PC-3 (cell line): Measurements from ENCODE around the gene C11orf86. TPM values are rescaled to one million over a fixed set of nuclear protein-coding genes. Genes with fewer than 3 reads are reported as not detected.

Experiments
- ATAC-seq: fragments of 200-7000 bp; cut with Tn5 transposase; 2 replicates; pipeline ENCODE4 v1.9.1; 2020; ENCODE audit warnings: mild to moderate bottlenecking, moderate library complexity
- BruUV-seq: library from RNA; stranded (reverse); fragments of 400-500 nt; replicated peaks from 2 replicates; lab custom pipeline; 2021; lab: Mats Ljungman, UMichigan
- CTCF ChIA-PET: fragments of 300-600 bp; sonication (Branson Sonifier 250); formaldehyde crosslinking; loops from one replicate; lab custom pipeline; 2022; ENCODE audit warnings: antibody characterized with exemption; lab: Charles Lee
- POLR2A ChIA-PET: fragments of 300-600 bp; sonication (Branson Sonifier 250); formaldehyde crosslinking; loops from one replicate; lab custom pipeline; 2022; ENCODE audit warnings: antibody characterized with exemption; ENCODE audit not compliant: unreplicated experiment; lab: Charles Lee
- DNase-seq: peaks from one replicate; pipeline ENCODE4 v3.0.0-alpha.2; 2015
- H2AFZ ChIP-seq: fragments of 300-600 bp; sonication (generic); 2 replicates; pipeline ENCODE4 v1.6.0; 2016; ENCODE audit warnings: antibody characterized with exemption, low read length
- H3F3A ChIP-seq: fragments of 300-600 bp; sonication (generic); one replicate; pipeline ENCODE4 v1.6.0; 2017; ENCODE audit warnings: antibody characterized with exemption, low read length, control low read depth, mild to moderate bottlenecking; ENCODE audit not compliant: unreplicated experiment
- H3K27ac ChIP-seq: fragments of 300-600 bp; sonication (generic); 2 replicates; pipeline ENCODE4 v1.5.1; 2016; ENCODE audit warnings: mild to moderate bottlenecking, low read length
- H3K27me3 ChIP-seq: fragments of 300-600 bp; sonication (generic); 2 replicates; pipeline ENCODE4 v1.6.1; 2016; ENCODE audit warnings: low read length, mixed read lengths
- H3K36me3 ChIP-seq: fragments of 300-600 bp; sonication (generic); 2 replicates; pipeline ENCODE4 v1.6.1; 2016; ENCODE audit warnings: low read depth, mixed run types, low read length, mixed read lengths
- H3K4me1 ChIP-seq: fragments of 300-600 bp; sonication (generic); 2 replicates; pipeline ENCODE4 v1.5.1; 2016; ENCODE audit warnings: low read length; ENCODE audit not compliant: insufficient read depth
- H3K4me2 ChIP-seq: fragments of 300-600 bp; sonication (generic); 2 replicates; pipeline ENCODE4 v1.6.0; 2016; ENCODE audit warnings: low read length
- H3K4me3 ChIP-seq: fragments of 300-600 bp; sonication (generic); 2 replicates; pipeline ENCODE4 v1.5.1; 2016; ENCODE audit warnings: mild to moderate bottlenecking, low read length, mixed read lengths
- H3K79me2 ChIP-seq: fragments of 300-600 bp; sonication (generic); 2 replicates; pipeline ENCODE4 v1.6.1; 2017; ENCODE audit warnings: low read length, mixed read lengths
- H3K9ac ChIP-seq: fragments of 300-600 bp; sonication (generic); 2 replicates; pipeline ENCODE4 v1.6.0; 2016; ENCODE audit warnings: mild to moderate bottlenecking, low read length
- H3K9me2 ChIP-seq: fragments of 300-600 bp; sonication (generic); replicated peaks from 2 replicates; pipeline ENCODE4 v1.6.1; 2016; ENCODE audit warnings: mixed run types, low read length, mixed read lengths
- H3K9me3 ChIP-seq: fragments of 300-600 bp; sonication (generic); 2 replicates; pipeline ENCODE4 v1.6.1; 2016; ENCODE audit warnings: low read length, mixed read lengths
- H4K20me1 ChIP-seq: fragments of 300-600 bp; sonication (generic); 2 replicates; pipeline ENCODE4 v1.6.1; 2016; ENCODE audit warnings: low read length, mixed read lengths
- EZH2 ChIP-seq: fragments of 300-600 bp; sonication (generic); IDR thresholded peaks from one replicate; pipeline ENCODE4 v1.6.1; 2017; ENCODE audit warnings: antibody characterized with exemption, mild to moderate bottlenecking, low read length; ENCODE audit not compliant: unreplicated experiment
- EZH2phosphoT487 ChIP-seq: fragments of 300-600 bp; sonication (generic); IDR thresholded peaks from 2 replicates; pipeline ENCODE4 v1.6.1; 2018; ENCODE audit warnings: mild to moderate bottlenecking, antibody characterized with exemption, low read length, borderline replicate concordance
- intact Hi-C: fragments of 100-400 bp; cut with micrococcal nuclease; formaldehyde crosslinking; loops from 2 replicates; pipeline ENCODE4 v1.9.0; 2023
- total RNA-seq: library from RNA; depleted of rRNA; stranded (reverse); fragments of >200 nt; gene quantifications from 2 replicates; pipeline ENCODE4 v1.2.3, GENCODE V29; 2014
- TF ChIP-seq, protein P1 (sequence below): fragments of 300-600 bp; sonication (generic); conservative IDR thresholded peaks from 2 replicates; pipeline ENCODE4 v1.5.1; 2017; ENCODE audit warnings: antibody characterized with exemption, low read depth, mild to moderate bottlenecking, low read length

C11orf86 gene
- total RNA-seq, 1 experiment from 2014 or later = not detected

DNA sequence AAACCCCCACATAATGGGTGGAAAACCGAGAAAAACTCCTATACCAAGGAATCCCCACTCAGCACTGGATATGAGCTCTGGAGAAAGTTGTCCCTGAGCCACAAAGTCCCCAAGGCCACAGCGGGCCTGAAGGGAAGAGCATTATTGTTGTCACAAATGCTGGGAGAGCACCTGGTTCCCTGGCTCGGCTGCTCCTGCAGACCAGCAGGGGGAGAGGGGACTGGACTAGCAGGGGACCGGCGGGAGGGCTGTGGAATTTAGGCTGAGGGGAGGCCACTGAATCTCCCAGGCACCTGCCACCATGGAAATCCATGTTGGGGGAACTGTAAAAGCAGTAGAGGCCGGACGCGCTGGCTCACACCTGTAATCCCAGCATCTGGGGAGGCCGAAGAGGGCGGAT is 24.0 kb upstream of the C11orf86 start:
- POLR2A ChIA-PET = no interaction called here
- no TSS peak for BruUV-seq
- H3K9me2 ChIP-seq = no peaks in the 10 kb centered on the region
- no peak overlapping the region for H2AFZ ChIP-seq
- H3K27ac ChIP-seq = 0 out of 2 replicates have a peak overlapping the region, but pooled peaks have one; percentile 78
- no peak overlapping the region for H3K9ac ChIP-seq
- H3K79me2 ChIP-seq = no peaks in the 10 kb centered on the region
- no peaks in the 10 kb centered on the region for H3K9me3 ChIP-seq
- intact Hi-C loops = no loop called here
- H3K27me3 ChIP-seq = no peaks in the 10 kb centered on the region
- no peaks in the 10 kb centered on the region for H3F3A ChIP-seq
- DNase-seq (no peak), ATAC-seq (no peak)
- no peaks in the 10 kb centered on the region for H4K20me1 ChIP-seq
- H3K36me3 ChIP-seq = no peaks in the 10 kb centered on the region
- no peak overlapping the region for H3K4me2 ChIP-seq
- TF ChIP-seq, protein P1, sequence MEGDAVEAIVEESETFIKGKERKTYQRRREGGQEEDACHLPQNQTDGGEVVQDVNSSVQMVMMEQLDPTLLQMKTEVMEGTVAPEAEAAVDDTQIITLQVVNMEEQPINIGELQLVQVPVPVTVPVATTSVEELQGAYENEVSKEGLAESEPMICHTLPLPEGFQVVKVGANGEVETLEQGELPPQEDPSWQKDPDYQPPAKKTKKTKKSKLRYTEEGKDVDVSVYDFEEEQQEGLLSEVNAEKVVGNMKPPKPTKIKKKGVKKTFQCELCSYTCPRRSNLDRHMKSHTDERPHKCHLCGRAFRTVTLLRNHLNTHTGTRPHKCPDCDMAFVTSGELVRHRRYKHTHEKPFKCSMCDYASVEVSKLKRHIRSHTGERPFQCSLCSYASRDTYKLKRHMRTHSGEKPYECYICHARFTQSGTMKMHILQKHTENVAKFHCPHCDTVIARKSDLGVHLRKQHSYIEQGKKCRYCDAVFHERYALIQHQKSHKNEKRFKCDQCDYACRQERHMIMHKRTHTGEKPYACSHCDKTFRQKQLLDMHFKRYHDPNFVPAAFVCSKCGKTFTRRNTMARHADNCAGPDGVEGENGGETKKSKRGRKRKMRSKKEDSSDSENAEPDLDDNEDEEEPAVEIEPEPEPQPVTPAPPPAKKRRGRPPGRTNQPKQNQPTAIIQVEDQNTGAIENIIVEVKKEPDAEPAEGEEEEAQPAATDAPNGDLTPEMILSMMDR = peak; percentile 31; the same call in 1 of the 2 replicates
- no peak for TF ChIP-seq EZH2
- TF ChIP-seq EZH2phosphoT487 = no peak
- peaks cover 13% of the 10 kb centered on the region for H3K4me1 ChIP-seq
- no peak overlapping the region for H3K4me3 ChIP-seq
- CTCF ChIA-PET = no interaction called here

DNA sequence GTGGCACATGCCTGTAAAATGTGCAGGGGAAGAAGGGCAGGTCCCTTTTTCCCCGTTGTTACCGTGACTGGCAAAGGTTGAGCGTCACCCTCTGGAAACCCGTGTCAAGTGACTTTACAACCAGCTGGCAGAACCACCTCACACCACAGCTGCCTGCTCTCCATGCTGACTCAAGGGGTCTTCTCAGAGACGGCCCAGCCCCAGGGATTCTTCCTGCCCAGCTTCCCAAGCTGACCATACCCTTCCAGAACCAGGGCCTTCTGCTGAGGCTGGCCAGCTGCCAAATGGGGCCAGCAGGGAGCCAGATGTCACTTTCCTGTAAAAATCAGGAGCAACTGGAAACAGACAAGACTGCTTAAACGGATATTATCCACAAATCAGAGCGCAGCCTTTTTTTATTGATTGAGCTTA is 23.2 kb upstream of the C11orf86 start:
- no peaks in the 10 kb centered on the region for H3K9me3 ChIP-seq
- intact Hi-C loops = no loop called here
- H3K4me3 ChIP-seq = no peak overlapping the region
- no peaks in the 10 kb centered on the region for H3K27me3 ChIP-seq
- DNase-seq (no peak), ATAC-seq (no peak)
- H3F3A ChIP-seq = no peaks in the 10 kb centered on the region
- BruUV-seq = no TSS peak
- H3K9me2 ChIP-seq = no peaks in the 10 kb centered on the region
- no peaks in the 10 kb centered on the region for H4K20me1 ChIP-seq
- CTCF ChIA-PET = no interaction called here
- TF ChIP-seq, protein P1 = no peak
- TF ChIP-seq EZH2 (no peak), EZH2phosphoT487 (no peak)
- no peaks in the 10 kb centered on the region for H3K36me3 ChIP-seq
- POLR2A ChIA-PET = no interaction called here
- no peak overlapping the region for H3K9ac ChIP-seq
- no peak overlapping the region for H2AFZ ChIP-seq
- H3K79me2 ChIP-seq = no peaks in the 10 kb centered on the region
- H3K4me2 ChIP-seq = no peak overlapping the region
- no peak overlapping the region for H3K27ac ChIP-seq
- H3K4me1 ChIP-seq = peaks cover 14% of the 10 kb centered on the region

DNA sequence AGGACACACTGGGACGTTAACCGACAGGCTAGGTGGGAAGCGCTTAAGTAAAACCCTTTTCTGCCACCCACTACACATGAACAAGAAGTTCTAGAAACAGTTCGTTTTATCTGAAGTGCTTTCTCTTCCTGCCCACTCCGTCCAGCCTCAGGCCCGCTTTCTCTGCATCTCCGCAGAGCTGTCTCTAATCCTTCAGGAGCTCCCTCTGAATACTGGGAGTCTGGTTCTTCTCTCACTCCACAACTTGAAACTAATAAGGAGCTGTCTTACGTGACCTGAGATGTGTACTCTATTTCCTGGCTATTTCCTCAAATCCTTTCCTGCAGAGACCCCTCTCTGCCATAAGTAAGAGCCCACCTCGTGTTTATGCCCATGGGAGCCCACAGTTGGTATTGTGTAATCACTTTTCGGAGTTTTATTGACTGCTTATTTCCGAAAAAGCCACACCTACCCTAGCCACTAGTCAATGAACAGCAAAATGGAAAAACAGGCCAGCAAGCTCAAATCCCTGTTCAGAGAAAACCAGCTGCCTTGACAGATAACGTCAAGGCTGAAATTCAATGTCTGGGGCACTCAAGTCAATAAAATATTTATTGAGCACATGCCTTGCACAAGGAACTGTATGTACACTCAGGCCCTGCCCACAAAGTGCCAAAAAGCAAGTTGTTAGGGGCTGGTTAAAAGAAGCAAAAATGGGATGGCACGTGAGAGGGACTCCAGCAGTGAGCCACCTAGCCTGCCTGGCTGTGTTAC is 21.8 kb upstream of the C11orf86 start:
- H4K20me1 ChIP-seq = no peaks in the 10 kb centered on the region
- no peaks in the 10 kb centered on the region for H3K9me3 ChIP-seq
- H2AFZ ChIP-seq = no peak overlapping the region
- intact Hi-C loops = no loop called here
- no peaks in the 10 kb centered on the region for H3K9me2 ChIP-seq
- H3K9ac ChIP-seq = no peak overlapping the region
- ATAC-seq = no peak
- TF ChIP-seq, protein P1 = no peak
- no peak for TF ChIP-seq EZH2
- TF ChIP-seq EZH2phosphoT487 = no peak
- no peak overlapping the region for H3K4me2 ChIP-seq
- CTCF ChIA-PET = no interaction called here
- H3K27me3 ChIP-seq = no peaks in the 10 kb centered on the region
- POLR2A ChIA-PET = no interaction called here
- no peak overlapping the region for H3K27ac ChIP-seq
- no peaks in the 10 kb centered on the region for H3K36me3 ChIP-seq
- H3K79me2 ChIP-seq = no peaks in the 10 kb centered on the region
- H3K4me1 ChIP-seq = peaks cover 22% of the 10 kb centered on the region
- H3F3A ChIP-seq = no peaks in the 10 kb centered on the region
- no TSS peak for BruUV-seq
- H3K4me3 ChIP-seq = no peak overlapping the region
- DNase-seq = no peak
